ENCODE results near the gene CEMIP2.

- TF ChIP-seq CTCF (IDR thresholded peaks at IDR 0.05; ENCODE audit: insufficient read depth, low read depth, low read length) (no peak), EZH2 (IDR thresholded peaks at IDR 0.05; ENCODE audit: insufficient read depth, low read length) (no peak)
These were observed 11.6 kb downstream of the CEMIP2 start for GRCh38 chr9:71756753-71757152.

Measured in astrocyte (in vitro differentiated cells and primary cell).